K562 (cell line): ENCODE results near the gene SNX9. TPM values are rescaled to one million over a fixed set of nuclear protein-coding genes. Genes with fewer than 3 reads are reported as not detected.

ENCODE experiments used
- ATAC-seq: fragments of 200-7000 bp; cut with Tn5 transposase; 3 replicates; pipeline ENCODE4 v1.9.1; 2020; ENCODE audit warnings: moderate library complexity
- BruUV-seq: library from RNA; stranded (reverse); fragments of 400-500 nt; replicated peaks from 2 replicates; lab custom pipeline; 2021; lab: Mats Ljungman, UMichigan
- CTCF ChIA-PET: fragments of 300-600 bp; formaldehyde crosslinking; extraction: SDS; loops from one replicate; lab custom pipeline; 2021; ENCODE audit warnings: low intra/inter-chr PET ratio; lab: Yijun Ruan, JAX
- POLR2A ChIA-PET: fragments of 300-600, 350-650 bp; sonication (Branson Sonifier 250); formaldehyde crosslinking; extraction: SDS; loops from one replicate; lab custom pipeline; 2021; ENCODE audit warnings: antibody characterized with exemption, inconsistent platforms; lab: Yijun Ruan, JAX
- DNase-seq, 4 experiments: peaks; one replicate each; pipeline versions ENCODE4 v3.0.0 to v3.0.0-alpha.2; 2011 to 2018; ENCODE audit warnings: low spot score in 3 of 4, mixed read lengths in 3 of 4; ENCODE audit errors: extremely low read depth in 1 of 4
- FAIRE-seq: peaks from 2 replicates; lab custom pipeline; 2011; peaks lifted over from hg19 to GRCh38; lab: Jason Lieb, UNC
- H2AFZ ChIP-seq: 2 replicates; pipeline ENCODE4 v1.6.0; 2011; ENCODE audit warnings: low read depth, low read length, control low read depth, inconsistent platforms
- H3K27ac ChIP-seq: fragments of 200-600 bp; 3 replicates; pipeline ENCODE4 v1.8.0; 2011; ENCODE audit warnings: low read depth, mild to moderate bottlenecking, control low read depth, inconsistent platforms, low read length, moderate library complexity, mixed read lengths; ENCODE audit errors: extremely low read depth
- H3K27me3 ChIP-seq, 2 experiments: fragments of 300-600 bp in 1 of 2; 2 replicates in 1 of 2; 3 replicates in 1 of 2; pipeline versions ENCODE4 v1.6.0 to v1.8.0; 2011; ENCODE audit warnings: inconsistent platforms in 2 of 2, low read length in 2 of 2, mild to moderate bottlenecking in 1 of 2, mixed read lengths in 1 of 2, moderate library complexity in 1 of 2; ENCODE audit not compliant: control insufficient read depth in 2 of 2, insufficient read depth in 2 of 2
- H3K36me3 ChIP-seq: fragments of 300-600 bp; 3 replicates; pipeline ENCODE4 v1.8.0; 2011; ENCODE audit warnings: mild to moderate bottlenecking, low read length, inconsistent platforms; ENCODE audit not compliant: control insufficient read depth, insufficient read depth
- H3K4me1 ChIP-seq, 2 experiments: fragments of 200-600 bp in 1 of 2; replicated peaks in 1 of 2; 2 replicates in 1 of 2; 3 replicates in 1 of 2; pipeline versions ENCODE4 v1.5.1 to v1.8.0; 2011; ENCODE audit warnings: inconsistent platforms in 2 of 2, low read length in 2 of 2, mild to moderate bottlenecking in 1 of 2, mixed read lengths in 1 of 2, moderate library complexity in 1 of 2; ENCODE audit not compliant: control insufficient read depth in 2 of 2, insufficient read depth in 2 of 2
- H3K4me2 ChIP-seq: 2 replicates; pipeline ENCODE4 v1.6.1; 2011; ENCODE audit warnings: low read length, control low read depth, inconsistent platforms, mixed read lengths; ENCODE audit not compliant: insufficient read depth
- H3K4me3 ChIP-seq: fragments of 200-600 bp; sonication (generic), shearing (Covaris generic); 2 replicates; pipeline ENCODE4 v1.5.1; 2016; ENCODE audit warnings: control low read depth, inconsistent platforms
- H3K79me2 ChIP-seq: fragments of 200-600 bp; 3 replicates; pipeline ENCODE4 v1.8.0; 2011; ENCODE audit warnings: low read length, inconsistent platforms; ENCODE audit not compliant: control insufficient read depth, insufficient read depth
- H3K9ac ChIP-seq, 2 experiments: 2 replicates each; pipeline versions ENCODE4 v1.6.0 to v1.6.1; 2011; ENCODE audit warnings: low read depth in 2 of 2, low read length in 2 of 2, control low read depth in 1 of 2, inconsistent platforms in 1 of 2, mild to moderate bottlenecking in 1 of 2, mixed read lengths in 1 of 2; ENCODE audit not compliant: insufficient read depth in 1 of 2
- H3K9me1 ChIP-seq: one replicate; pipeline ENCODE4 v1.6.0; 2011; ENCODE audit warnings: inconsistent platforms, mild to moderate bottlenecking, low read length, moderate library complexity; ENCODE audit not compliant: control insufficient read depth, insufficient read depth
- H3K9me3 ChIP-seq: replicated peaks from 2 replicates; pipeline ENCODE4 v1.5.1; 2011; ENCODE audit warnings: low read depth, low read length, inconsistent platforms; ENCODE audit not compliant: control insufficient read depth, insufficient read depth
- H4K20me1 ChIP-seq: replicated peaks from 2 replicates; pipeline ENCODE4 v1.6.1; 2011; ENCODE audit warnings: low read length, inconsistent platforms, mixed read lengths; ENCODE audit not compliant: control insufficient read depth, insufficient read depth
- ATF2 ChIP-seq: sonication (generic); formaldehyde crosslinking; IDR thresholded peaks from 2 replicates; pipeline ENCODE4 v1.8.1; 2022; ENCODE audit warnings: missing genetic modification reagents
- HDAC6 ChIP-seq: IDR thresholded peaks from 2 replicates; pipeline ENCODE4 v1.6.1; 2012; ENCODE audit warnings: low read depth, mild to moderate bottlenecking, control low read depth, inconsistent platforms, low read length, moderate library complexity
- LCOR ChIP-seq: sonication (generic); formaldehyde crosslinking; IDR thresholded peaks from 2 replicates; pipeline ENCODE4 v1.8.0; 2022; ENCODE audit warnings: mild to moderate bottlenecking, missing genetic modification reagents
- RBFOX2 ChIP-seq: fragments of 200-400 bp; formaldehyde crosslinking; IDR thresholded peaks from 2 replicates; pipeline ENCODE4 v1.6.1; 2017; ENCODE audit warnings: low read depth, mild to moderate bottlenecking, low read length, moderate library complexity
- RUNX1 ChIP-seq: sonication (generic); IDR thresholded peaks from 2 replicates; pipeline ENCODE4 v1.6.1; 2016; ENCODE audit warnings: antibody characterized with exemption, low read depth
- SOX6 ChIP-seq: fragments of 450-650 bp; IDR thresholded peaks from 2 replicates; pipeline ENCODE4 v1.6.1; 2014; ENCODE audit warnings: mild to moderate bottlenecking
- TAF7 ChIP-seq: fragments of 450-650 bp; IDR thresholded peaks from 2 replicates; pipeline ENCODE4 v1.6.1; 2016; ENCODE audit warnings: missing genetic modification characterization, missing compliant biosample characterization
- TCFL5 ChIP-seq: fragments of 250-450 bp; sonication (Bioruptor Pico); conservative IDR thresholded peaks from 2 replicates; pipeline ENCODE4 v1.6.1; 2021; ENCODE audit warnings: mild to moderate bottlenecking, moderate library complexity, matching md5 sums
- U2AF1 ChIP-seq: fragments of 200-400 bp; formaldehyde crosslinking; optimal IDR thresholded peaks from 2 replicates; pipeline ENCODE3; 2017; ENCODE audit warnings: mild to moderate bottlenecking, low read depth, low read length, moderate library complexity
- ZC3H4 ChIP-seq: sonication (generic); formaldehyde crosslinking; IDR thresholded peaks from 2 replicates; pipeline ENCODE4 v1.9.0; 2021; ENCODE audit warnings: missing genetic modification reagents, borderline replicate concordance
- ZNF253 ChIP-seq: fragments of 250-450 bp; sonication (Bioruptor Pico); conservative IDR thresholded peaks from 2 replicates; pipeline ENCODE4 v1.6.1; 2021; ENCODE audit warnings: mild to moderate bottlenecking
- ZNF274 ChIP-seq: IDR thresholded peaks from 2 replicates; pipeline ENCODE4 v1.6.1; 2011; ENCODE audit warnings: low read depth, mild to moderate bottlenecking, low read length, moderate library complexity, borderline replicate concordance
- WGBS: fragments of 100-300 bp; shearing (Covaris generic); methylation state at CpG from one replicate; pipeline ENCODE4 v1.1.6; 2016; ENCODE audit warnings: low coverage, mixed read lengths; ENCODE audit not compliant: insufficient coverage; ENCODE audit errors: missing lambda C conversion rate; 5-methylcytosine and 5-hydroxymethylcytosine counted together
- in situ Hi-C: fragments of 300-500 bp; cut with MboI; formaldehyde crosslinking; loops from 4 replicates; pipeline ENCODE4 v1.15.0; 2018; ENCODE audit warnings: inconsistent platforms, mixed read lengths
- intact Hi-C: fragments of 100-400 bp; cut with micrococcal nuclease; formaldehyde crosslinking; loops from 2 replicates; pipeline ENCODE4 v1.14.2; 2022
- polyA plus RNA-seq, 8 experiments: library from polyadenylated mRNA; depleted of rRNA in 4 of 8; stranded (reverse) in 5 of 8; unstranded in 3 of 8; fragments of >200 nt; fragmentation: Nextera tagmentation in 2 of 8; fragmentation: Illumina TruSeq in 1 of 8; extraction: Ambion mirVana in 2 of 8; extraction: Trizol in 1 of 8; gene quantifications; 2 replicates each; pipeline versions ENCODE4 v1.2.1 to v1.2.3, GENCODE V29; 2011 to 2014; ENCODE audit warnings: inconsistent platforms in 1 of 8, missing spikeins in 1 of 8
- total RNA-seq, 7 experiments: library from RNA; depleted of rRNA in 6 of 7; stranded (reverse); fragments of >200 nt in 6 of 7; fragmentation: Illumina TruSeq in 2 of 7; extraction: Trizol in 2 of 7; gene quantifications; 2 replicates each; pipeline versions ENCODE4 v1.2.1 to v1.2.3, GENCODE V29; 2011 to 2021; ENCODE audit warnings: low replicate concordance in 1 of 7
- TF ChIP-seq, protein P1 (sequence below): fragments of 200-800 bp; sonication (Bioruptor generic); IDR thresholded peaks from 2 replicates; pipeline ENCODE4 v1.6.1; 2016; ENCODE audit warnings: missing genetic modification characterization, missing compliant biosample characterization
- TF ChIP-seq, protein P2 (sequence below): sonication (generic); formaldehyde crosslinking; IDR thresholded peaks from 2 replicates; pipeline ENCODE4 v1.8.1; 2023; ENCODE audit warnings: mild to moderate bottlenecking, missing genetic modification reagents

Gene SNX9
- total and polyA plus RNA-seq, 9 of the 15 experiments (the other 6 are each of a cell fraction or from before 2014, with no cell fraction given), result 6.0 to 81.7 (median 57.1) TPM

- Histone ChIP-seq H2AFZ (peak overlapping the region; percentile 97), H3K4me3 (peak overlapping the region; percentile 79)
- in situ Hi-C loops, result no loop called here
- TF ChIP-seq ZNF274, result no peak
- TF ChIP-seq, protein P1, sequence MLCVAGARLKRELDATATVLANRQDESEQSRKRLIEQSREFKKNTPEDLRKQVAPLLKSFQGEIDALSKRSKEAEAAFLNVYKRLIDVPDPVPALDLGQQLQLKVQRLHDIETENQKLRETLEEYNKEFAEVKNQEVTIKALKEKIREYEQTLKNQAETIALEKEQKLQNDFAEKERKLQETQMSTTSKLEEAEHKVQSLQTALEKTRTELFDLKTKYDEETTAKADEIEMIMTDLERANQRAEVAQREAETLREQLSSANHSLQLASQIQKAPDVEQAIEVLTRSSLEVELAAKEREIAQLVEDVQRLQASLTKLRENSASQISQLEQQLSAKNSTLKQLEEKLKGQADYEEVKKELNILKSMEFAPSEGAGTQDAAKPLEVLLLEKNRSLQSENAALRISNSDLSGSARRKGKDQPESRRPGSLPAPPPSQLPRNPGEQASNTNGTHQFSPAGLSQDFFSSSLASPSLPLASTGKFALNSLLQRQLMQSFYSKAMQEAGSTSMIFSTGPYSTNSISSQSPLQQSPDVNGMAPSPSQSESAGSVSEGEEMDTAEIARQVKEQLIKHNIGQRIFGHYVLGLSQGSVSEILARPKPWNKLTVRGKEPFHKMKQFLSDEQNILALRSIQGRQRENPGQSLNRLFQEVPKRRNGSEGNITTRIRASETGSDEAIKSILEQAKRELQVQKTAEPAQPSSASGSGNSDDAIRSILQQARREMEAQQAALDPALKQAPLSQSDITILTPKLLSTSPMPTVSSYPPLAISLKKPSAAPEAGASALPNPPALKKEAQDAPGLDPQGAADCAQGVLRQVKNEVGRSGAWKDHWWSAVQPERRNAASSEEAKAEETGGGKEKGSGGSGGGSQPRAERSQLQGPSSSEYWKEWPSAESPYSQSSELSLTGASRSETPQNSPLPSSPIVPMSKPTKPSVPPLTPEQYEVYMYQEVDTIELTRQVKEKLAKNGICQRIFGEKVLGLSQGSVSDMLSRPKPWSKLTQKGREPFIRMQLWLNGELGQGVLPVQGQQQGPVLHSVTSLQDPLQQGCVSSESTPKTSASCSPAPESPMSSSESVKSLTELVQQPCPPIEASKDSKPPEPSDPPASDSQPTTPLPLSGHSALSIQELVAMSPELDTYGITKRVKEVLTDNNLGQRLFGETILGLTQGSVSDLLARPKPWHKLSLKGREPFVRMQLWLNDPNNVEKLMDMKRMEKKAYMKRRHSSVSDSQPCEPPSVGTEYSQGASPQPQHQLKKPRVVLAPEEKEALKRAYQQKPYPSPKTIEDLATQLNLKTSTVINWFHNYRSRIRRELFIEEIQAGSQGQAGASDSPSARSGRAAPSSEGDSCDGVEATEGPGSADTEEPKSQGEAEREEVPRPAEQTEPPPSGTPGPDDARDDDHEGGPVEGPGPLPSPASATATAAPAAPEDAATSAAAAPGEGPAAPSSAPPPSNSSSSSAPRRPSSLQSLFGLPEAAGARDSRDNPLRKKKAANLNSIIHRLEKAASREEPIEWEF (CRISPR knock-in tag), result no peak
- TF ChIP-seq HDAC6, result no peak
- TF ChIP-seq TAF7 (tag), result no peak
- no peak; the same call in 1 of the 2 replicates for TF ChIP-seq RBFOX2
- no peak for TF ChIP-seq SOX6
- TF ChIP-seq U2AF1, result no peak
- TF ChIP-seq LCOR (CRISPR knock-in tag), result no peak
- 0 out of 2 replicates have a peak, but pooled peaks have one; percentile 52 for TF ChIP-seq ZC3H4
- no peak for TF ChIP-seq TCFL5 (CRISPR knock-in tag)
- no peak for TF ChIP-seq RUNX1
- no peak for TF ChIP-seq ZNF253
- TF ChIP-seq, protein P2, sequence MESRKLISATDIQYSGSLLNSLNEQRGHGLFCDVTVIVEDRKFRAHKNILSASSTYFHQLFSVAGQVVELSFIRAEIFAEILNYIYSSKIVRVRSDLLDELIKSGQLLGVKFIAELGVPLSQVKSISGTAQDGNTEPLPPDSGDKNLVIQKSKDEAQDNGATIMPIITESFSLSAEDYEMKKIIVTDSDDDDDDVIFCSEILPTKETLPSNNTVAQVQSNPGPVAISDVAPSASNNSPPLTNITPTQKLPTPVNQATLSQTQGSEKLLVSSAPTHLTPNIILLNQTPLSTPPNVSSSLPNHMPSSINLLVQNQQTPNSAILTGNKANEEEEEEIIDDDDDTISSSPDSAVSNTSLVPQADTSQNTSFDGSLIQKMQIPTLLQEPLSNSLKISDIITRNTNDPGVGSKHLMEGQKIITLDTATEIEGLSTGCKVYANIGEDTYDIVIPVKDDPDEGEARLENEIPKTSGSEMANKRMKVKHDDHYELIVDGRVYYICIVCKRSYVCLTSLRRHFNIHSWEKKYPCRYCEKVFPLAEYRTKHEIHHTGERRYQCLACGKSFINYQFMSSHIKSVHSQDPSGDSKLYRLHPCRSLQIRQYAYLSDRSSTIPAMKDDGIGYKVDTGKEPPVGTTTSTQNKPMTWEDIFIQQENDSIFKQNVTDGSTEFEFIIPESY (CRISPR knock-in tag), result no peak
- TF ChIP-seq ATF2 (CRISPR knock-in tag), result no peak; the same call in 1 of the 2 replicates
Observed at GRCh38 chr6:157982102-157982562, 159.1 kb downstream of the SNX9 start.

More at GRCh38 chr6:157982102-157982562, 159.1 kb downstream of the SNX9 start:
- Histone ChIP-seq H4K20me1 (peaks cover 12% of the 10 kb centered on the region; the same call in 1 of the 2 replicates), H3K4me1 (peaks cover 24 to 26% of the 10 kb centered on the region in 2 experiments; a peak in 4 of 5 replicates), H3K36me3 (no peaks in the 10 kb centered on the region; the same call in 2 of the 3 replicates), H3K27ac (peak overlapping the region; percentile 85), H3K79me2 (peaks cover 51% of the 10 kb centered on the region), H3K4me2 (peak overlapping the region; percentile 88), H3K9me3 (no peaks in the 10 kb centered on the region), H3K27me3 (no peaks in the 10 kb centered on the region), H3K9me1 (no peaks in the 10 kb centered on the region), H3K9ac (peak overlapping the region; percentile 75 to 98)
- ChIA-PET CTCF (interaction anchor here (2.1 kb wide), 1 partner anchor 90 kb away, joined by 12 read pairs; no protein-coding TSS in a partner anchor), POLR2A (interaction anchor here (0.6 to 3.4 kb wide), 9 partner anchors 10 to 993 kb away, joined by 3 to 15 read pairs (median 3); no protein-coding TSS in a partner anchor)
- WGBS, result 3% methylated on average over 28 of the region's 36 CpGs
- peak; percentile 44 for ATAC-seq
- no TSS peak for BruUV-seq
- no peak for FAIRE-seq
- intact Hi-C loops, result loop anchor here (1.0 to 10.0 kb wide), 4 partner anchors 59 to 223 kb away; no protein-coding TSS in a partner anchor
- peak in 2 of 4 experiments; percentile 66 to 69 for DNase-seq
